Thymus (tissue), 11 donors: ENCODE data around the gene TLE3. TPM values are rescaled to one million over a fixed set of nuclear protein-coding genes. Genes with fewer than 3 reads are reported as not detected.
A peak's percentile ranks its signal among the peaks of the same experiment; 100 is the strongest.

Experiments
- DNase-seq, 9 donors: peaks; one replicate each; pipeline ENCODE4 v3.0.0-alpha.2; 2013; ENCODE audit warnings: low spot score in 9 of 9, low read depth in 6 of 9, missing footprints in 1 of 9
- H3K27ac ChIP-seq, 2 donors: one replicate each; pipeline ENCODE4 v1.5.1; 2013; ENCODE audit warnings: control low read depth in 1 of 2, low read depth in 1 of 2, low read length in 1 of 2, mild to moderate bottlenecking in 1 of 2, moderate library complexity in 1 of 2
- H3K27me3 ChIP-seq, 2 donors: one replicate each; pipeline ENCODE4 v1.5.1; 2013; ENCODE audit warnings: low read length in 1 of 2; ENCODE audit not compliant: control insufficient read depth in 2 of 2, insufficient read depth in 1 of 2
- H3K36me3 ChIP-seq, 2 donors: one replicate each; pipeline ENCODE4 v1.5.1; 2013; ENCODE audit warnings: low read length in 1 of 2, mild to moderate bottlenecking in 1 of 2, moderate library complexity in 1 of 2; ENCODE audit not compliant: control insufficient read depth in 2 of 2, insufficient read depth in 2 of 2
- H3K4me1 ChIP-seq, 2 donors: one replicate each; pipeline ENCODE4 v1.5.1; 2013; ENCODE audit warnings: low read length in 2 of 2; ENCODE audit not compliant: control insufficient read depth in 2 of 2, insufficient read depth in 2 of 2
- H3K4me3 ChIP-seq, 2 donors: one replicate each; pipeline ENCODE4 v1.5.1; 2013; ENCODE audit warnings: low read length in 2 of 2, control low read depth in 1 of 2, mild to moderate bottlenecking in 1 of 2
- H3K9me3 ChIP-seq, 2 donors: one replicate each; pipeline ENCODE4 v1.5.1; 2013; ENCODE audit warnings: low read length in 1 of 2, mild to moderate bottlenecking in 1 of 2; ENCODE audit not compliant: control insufficient read depth in 2 of 2, insufficient read depth in 1 of 2
- WGBS: extraction: QIAGEN DNeasy Blood & Tissue Kit; methylation state at CpG from one replicate; pipeline ENCODE4 v1.1.7; 2013; 5-methylcytosine and 5-hydroxymethylcytosine counted together
- polyA plus RNA-seq: library from polyadenylated mRNA; stranded (reverse); fragments of 200-250 nt; gene quantifications from one replicate; pipeline ENCODE4 v1.2.3, GENCODE V29; 2013
- total RNA-seq: library from RNA; stranded (reverse); fragments of 120-200 nt; gene quantifications from one replicate; pipeline ENCODE4 v1.2.4, GENCODE V29; 2013
- donor health status: healthy.

The TLE3 gene
- total and polyA plus RNA-seq, 2 donors: 23.4 to 32.7 TPM

DNA sequence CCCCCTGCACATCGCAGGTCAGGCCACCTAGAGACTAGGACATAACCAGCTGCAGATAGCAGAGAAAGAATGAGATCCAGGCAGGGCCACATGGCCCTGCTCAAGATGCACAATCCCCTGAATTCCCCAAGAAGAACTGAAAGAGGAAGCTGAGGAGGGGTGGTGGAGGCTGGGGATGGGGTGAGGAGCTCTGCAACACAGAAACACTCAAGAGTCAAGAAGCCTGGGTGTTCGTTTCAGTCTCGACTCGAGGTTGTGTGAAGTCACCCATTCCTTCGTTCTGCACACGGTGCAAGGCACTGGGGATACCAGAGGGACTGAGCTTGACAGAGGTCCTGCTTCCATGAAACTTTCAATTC, 62.0 kb downstream of the TLE3 start:
- H3K4me1 ChIP-seq: no peaks in the 10 kb centered on the region
- DNase-seq: peak in 1 of 9 donors; percentile 19
- 71% methylated on average over 6 of the region's 6 CpGs for WGBS
- no peak overlapping the region for H3K27ac ChIP-seq
- no peaks in the 10 kb centered on the region for H3K9me3 ChIP-seq
- no peak overlapping the region for H3K4me3 ChIP-seq
- no peaks in the 10 kb centered on the region for H3K36me3 ChIP-seq
- H3K27me3 ChIP-seq: peaks cover 0 to 10% of the 10 kb centered on the region in 2 donors

DNA sequence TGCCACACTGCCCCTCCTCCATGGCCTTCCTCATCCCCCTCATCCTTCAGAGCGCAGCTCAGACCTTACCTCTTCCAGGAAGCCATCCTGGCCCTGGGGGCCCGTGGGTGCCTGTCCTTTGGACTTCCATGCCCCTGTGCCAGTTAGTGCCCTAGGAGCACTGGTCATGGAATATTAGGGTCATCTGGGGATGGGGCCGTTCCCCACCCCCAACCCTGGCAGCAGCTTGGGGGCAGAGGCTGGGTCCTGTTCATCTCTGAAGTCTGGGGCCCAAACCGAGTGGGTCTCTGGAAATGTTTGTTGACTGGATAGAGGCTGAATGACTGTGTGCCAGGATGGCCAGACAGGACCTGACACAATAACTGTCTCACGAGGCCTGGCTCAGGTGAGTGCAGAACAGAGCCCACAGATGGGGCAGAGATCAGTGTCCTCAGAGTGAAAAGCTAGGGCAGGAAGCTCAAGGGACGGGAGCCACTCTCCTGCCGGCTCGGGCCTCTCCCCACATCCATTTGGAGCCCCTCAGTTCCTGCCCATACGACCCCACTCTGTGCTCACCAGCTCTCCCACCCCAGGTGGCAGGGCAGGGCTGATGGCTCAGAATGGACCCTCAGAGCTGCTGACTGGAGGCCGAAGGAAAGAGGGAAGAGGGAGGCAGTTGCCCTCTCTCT, 62.5 kb downstream of the TLE3 start:
- H3K4me3 ChIP-seq: no peak overlapping the region
- H3K9me3 ChIP-seq: no peaks in the 10 kb centered on the region
- no peaks in the 10 kb centered on the region for H3K4me1 ChIP-seq
- no peaks in the 10 kb centered on the region for H3K36me3 ChIP-seq
- 90% methylated on average over 10 of the region's 10 CpGs for WGBS
- H3K27me3 ChIP-seq: peaks cover 0 to 10% of the 10 kb centered on the region in 2 donors
- no peak overlapping the region for H3K27ac ChIP-seq
- no peak for DNase-seq

DNA sequence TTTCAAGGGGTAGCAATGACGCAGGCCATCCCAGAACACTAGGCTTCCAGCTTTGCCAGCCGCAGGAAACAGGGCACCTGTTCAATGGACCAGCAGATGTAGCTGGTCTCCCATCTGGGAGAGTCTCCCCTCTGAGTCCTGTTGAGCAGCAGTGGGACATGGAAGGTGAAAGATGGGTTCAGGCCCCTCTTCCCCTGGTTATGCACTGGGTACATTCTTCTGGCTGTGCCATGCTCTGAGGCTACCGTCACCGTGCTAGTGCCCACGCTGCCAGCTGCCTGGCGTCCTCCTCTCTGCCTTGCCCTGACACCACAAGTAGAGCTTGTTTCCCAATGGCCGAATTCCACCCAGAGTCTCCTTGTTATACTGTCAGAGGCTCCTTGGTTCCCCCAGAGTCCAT, 63.1 kb downstream of the TLE3 start:
- Histone ChIP-seq H3K4me3 (no peak overlapping the region), H3K36me3 (no peaks in the 10 kb centered on the region), H3K27me3 (peaks cover 0 to 10% of the 10 kb centered on the region in 2 donors), H3K9me3 (no peaks in the 10 kb centered on the region), H3K4me1 (no peaks in the 10 kb centered on the region), H3K27ac (no peak overlapping the region)
- 97% methylated on average over 7 of the region's 7 CpGs for WGBS
- no peak for DNase-seq

DNA sequence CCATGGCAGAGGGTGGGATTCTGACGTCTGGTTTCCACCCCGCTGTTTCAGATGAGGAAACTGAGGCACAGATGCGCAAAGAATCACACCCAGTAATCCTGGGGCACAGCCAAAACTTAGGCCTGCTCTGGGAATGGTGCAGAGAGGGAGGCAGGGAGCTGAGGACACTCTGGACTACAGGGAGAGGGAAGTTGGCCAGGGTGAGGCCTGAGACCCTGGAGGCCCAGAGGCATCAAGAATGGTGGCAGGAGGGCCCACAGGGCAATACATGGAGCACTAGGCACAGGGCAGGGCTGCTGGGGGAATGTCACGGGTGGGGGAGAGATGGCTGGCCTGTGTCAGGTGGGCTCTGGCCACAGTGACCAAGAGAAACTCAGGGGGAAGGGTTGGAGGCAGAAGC, 63.6 kb downstream of the TLE3 start:
- H3K9me3 ChIP-seq: no peaks in the 10 kb centered on the region
- 97% methylated on average over 4 of the region's 4 CpGs for WGBS
- no peaks in the 10 kb centered on the region for H3K36me3 ChIP-seq
- no peak for DNase-seq
- peaks cover 0 to 10% of the 10 kb centered on the region in 2 donors for H3K27me3 ChIP-seq
- H3K4me1 ChIP-seq: no peaks in the 10 kb centered on the region
- H3K27ac ChIP-seq: no peak overlapping the region
- H3K4me3 ChIP-seq: no peak overlapping the region

DNA sequence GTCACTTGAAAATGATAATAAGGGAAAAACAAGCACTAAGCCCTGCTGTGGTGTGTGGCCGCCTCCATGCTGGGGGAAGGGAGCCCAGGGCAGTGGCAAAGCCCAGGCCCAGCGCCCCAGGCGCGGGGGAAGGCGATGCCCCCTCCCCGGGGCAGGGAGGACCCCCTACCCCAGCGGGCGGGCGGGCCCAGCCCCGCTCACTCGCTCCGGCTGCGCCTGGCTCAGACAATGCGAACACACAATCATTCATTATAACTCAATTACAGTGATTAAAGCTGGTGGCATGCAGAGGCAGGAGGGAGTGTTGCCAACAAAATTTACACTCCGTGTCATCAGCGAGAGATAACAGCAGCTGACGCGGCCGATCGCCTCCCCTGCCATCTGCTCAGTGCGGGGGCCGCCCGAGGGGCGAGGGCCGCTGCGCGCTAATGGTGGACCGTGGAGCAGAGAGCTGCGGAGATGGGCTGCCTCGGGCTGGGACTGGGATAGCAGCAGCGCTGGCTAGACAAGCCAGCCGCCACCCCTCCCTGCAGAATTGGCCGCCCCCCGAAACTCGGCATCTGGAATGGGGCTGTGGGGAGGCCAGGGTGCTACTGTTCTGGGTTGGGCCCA, 64.1 kb downstream of the TLE3 start:
- Histone ChIP-seq H3K36me3 (no peaks in the 10 kb centered on the region), H3K27me3 (peaks cover 0 to 10% of the 10 kb centered on the region in 2 donors), H3K9me3 (no peaks in the 10 kb centered on the region), H3K4me1 (no peaks in the 10 kb centered on the region), H3K27ac (no peak overlapping the region), H3K4me3 (no peak overlapping the region)
- WGBS: 93% methylated on average over 35 of the region's 35 CpGs
- DNase-seq: no peak

DNA sequence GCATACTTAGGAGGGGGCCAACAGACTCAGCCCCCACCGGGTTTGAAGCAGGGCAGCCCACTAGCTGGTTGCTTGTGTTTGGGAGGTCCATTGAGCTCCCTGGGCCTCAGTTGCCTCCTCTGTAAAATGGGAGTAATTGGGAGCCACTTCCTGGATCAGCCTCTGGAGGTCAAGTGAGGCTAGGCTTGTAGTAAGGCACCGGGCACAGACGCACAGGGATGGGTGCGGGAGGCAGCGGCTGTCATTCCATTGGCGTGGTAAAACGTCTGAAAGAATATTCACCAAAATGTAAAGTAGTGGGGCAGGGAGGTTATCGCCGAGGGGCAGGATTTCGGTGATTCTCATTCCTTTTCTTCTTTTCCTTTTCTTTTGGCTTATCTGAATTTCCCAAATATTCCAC, 64.6 kb downstream of the TLE3 start:
- no peaks in the 10 kb centered on the region for H3K4me1 ChIP-seq

DNA sequence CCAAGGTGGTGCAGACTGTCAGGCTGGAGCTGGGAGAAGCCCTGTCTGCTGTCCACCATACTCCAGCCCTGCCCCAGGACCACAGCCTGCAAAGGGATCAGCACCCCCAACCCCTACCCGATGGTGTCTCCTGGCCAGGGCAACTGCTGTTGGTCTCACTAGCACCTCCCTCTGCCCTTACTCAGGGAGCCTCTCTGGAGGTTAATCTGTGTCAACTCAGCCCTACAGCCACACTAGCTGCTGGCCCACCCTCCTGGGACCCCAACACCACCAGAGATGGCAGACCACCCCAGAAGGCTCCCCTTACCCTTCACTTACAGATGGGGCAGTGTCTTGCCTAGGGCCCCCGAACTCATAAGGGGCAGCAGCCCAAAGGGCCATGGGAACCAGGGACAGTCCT, 65.2 kb downstream of the TLE3 start:
- DNase-seq: no peak
- 96% methylated on average over 2 of the region's 2 CpGs for WGBS

More for the DNA sequence above, 64.6 kb downstream of the TLE3 start:
- Histone ChIP-seq H3K36me3 (no peaks in the 10 kb centered on the region), H3K9me3 (no peaks in the 10 kb centered on the region), H3K27ac (no peak overlapping the region), H3K4me3 (no peak overlapping the region), H3K27me3 (peaks cover 0 to 10% of the 10 kb centered on the region in 2 donors)
- 95% methylated on average over 10 of the region's 10 CpGs for WGBS
- no peak for DNase-seq

DNA sequence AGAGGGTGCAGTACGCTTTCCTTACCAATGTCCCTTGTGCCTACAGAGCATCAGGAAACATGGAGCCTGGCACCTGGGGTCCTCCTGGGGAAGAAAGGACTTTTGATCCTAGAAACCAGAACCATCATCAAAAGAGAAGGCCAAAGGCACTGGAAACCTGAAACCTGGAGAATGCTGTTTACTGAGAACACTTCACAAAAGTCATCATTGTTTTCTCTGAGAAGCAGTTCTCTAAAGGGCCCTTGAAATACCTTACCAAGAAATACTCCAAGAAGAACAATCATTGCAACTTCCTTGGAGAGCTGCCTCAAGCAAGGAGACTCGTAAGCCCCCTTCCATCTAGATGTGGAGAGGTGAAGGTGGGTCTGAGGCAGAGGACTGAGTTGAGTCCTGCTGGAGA, 66.0 kb downstream of the TLE3 start:
- H3K9me3 ChIP-seq: no peaks in the 10 kb centered on the region
- 99% methylated on average over 2 of the region's 2 CpGs for WGBS
- DNase-seq: no peak
- H3K27me3 ChIP-seq: peaks cover 0 to 12% of the 10 kb centered on the region in 2 donors
- H3K36me3 ChIP-seq: no peaks in the 10 kb centered on the region
- no peak overlapping the region for H3K27ac ChIP-seq
- no peaks in the 10 kb centered on the region for H3K4me1 ChIP-seq
- H3K4me3 ChIP-seq: no peak overlapping the region

More for the DNA sequence above, 65.2 kb downstream of the TLE3 start:
- H3K4me1 ChIP-seq: no peaks in the 10 kb centered on the region
- no peak overlapping the region for H3K27ac ChIP-seq
- H3K36me3 ChIP-seq: no peaks in the 10 kb centered on the region
- H3K9me3 ChIP-seq: no peaks in the 10 kb centered on the region
- no peak overlapping the region for H3K4me3 ChIP-seq
- peaks cover 0 to 10% of the 10 kb centered on the region in 2 donors for H3K27me3 ChIP-seq

DNA sequence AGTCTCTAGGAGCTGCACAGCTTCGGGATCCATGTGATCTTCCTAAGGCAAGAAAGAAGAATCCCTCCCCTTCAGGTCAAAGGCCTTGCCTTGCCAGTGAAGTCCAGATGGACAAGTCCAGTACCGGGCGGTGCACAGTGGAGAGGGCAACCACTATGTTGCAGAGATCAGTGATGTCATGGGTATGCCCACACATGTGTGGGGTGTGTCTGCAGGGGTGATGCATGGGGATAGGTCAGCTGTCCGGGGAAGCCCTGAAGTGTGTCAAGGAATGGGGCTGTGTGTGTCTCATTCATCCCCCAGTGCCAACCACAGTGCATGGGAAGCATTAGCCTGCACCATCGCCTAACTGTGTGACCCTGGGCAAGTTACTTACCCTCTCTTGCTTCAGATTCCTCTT, 66.5 kb downstream of the TLE3 start:
- Histone ChIP-seq H3K36me3 (no peaks in the 10 kb centered on the region), H3K4me3 (no peak overlapping the region), H3K27me3 (peaks cover 0 to 14% of the 10 kb centered on the region in 2 donors), H3K4me1 (no peaks in the 10 kb centered on the region), H3K27ac (no peak overlapping the region), H3K9me3 (no peaks in the 10 kb centered on the region)
- no peak for DNase-seq
- 98% methylated on average over 5 of the region's 5 CpGs for WGBS
